Epithelial cell of proximal tubule (primary cell): ENCODE measurements around the gene MICU1. TPM values are rescaled to one million over a fixed set of nuclear protein-coding genes. Genes with fewer than 3 reads are reported as not detected.

Experiments
- DNase-seq: peaks from one replicate; pipeline ENCODE4 v3.0.0-alpha.2; 2011; ENCODE audit warnings: low read depth
- H3K4me3 ChIP-seq: 2 replicates; pipeline ENCODE4 v1.5.1; 2011; ENCODE audit warnings: low read depth, mild to moderate bottlenecking, low read length
- CTCF ChIP-seq: conservative IDR thresholded peaks from 2 replicates; pipeline ENCODE4 v1.5.1; 2012; ENCODE audit warnings: low read depth, mild to moderate bottlenecking, low read length
- total RNA-seq: library from RNA; depleted of rRNA; stranded (reverse); fragments of >200 nt; gene quantifications from 2 replicates; pipeline ENCODE4 v1.2.3, GENCODE V29; 2015

MICU1 gene
- total RNA-seq, 1 donor from 2014 or later = 31.3 TPM

GRCh38 chr10:72626444-72626754 is 520 bp upstream of the MICU1 start:
- DNase-seq = no peak
- TF ChIP-seq CTCF = no peak
- H3K4me3 ChIP-seq = peak overlapping the region; percentile 94

DNA sequence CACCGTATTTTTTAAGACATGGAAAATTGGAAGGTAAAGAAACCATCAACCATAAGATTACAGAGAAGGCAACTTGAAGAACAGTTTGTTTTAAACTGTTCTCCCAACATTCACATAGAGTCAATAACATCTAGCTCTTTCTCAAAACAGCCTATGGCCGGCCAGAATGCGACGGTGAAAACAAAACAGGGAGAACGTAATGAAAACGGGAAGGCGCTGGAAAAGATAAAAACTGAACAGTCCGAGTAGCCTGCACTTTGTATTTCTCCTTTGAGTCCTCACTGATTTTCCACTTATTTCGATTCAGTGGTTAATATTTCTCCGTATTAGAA is 637 bp downstream of the MICU1 start:
- peak overlapping the region; percentile 94 for H3K4me3 ChIP-seq
- TF ChIP-seq CTCF = no peak
- no peak for DNase-seq

DNA sequence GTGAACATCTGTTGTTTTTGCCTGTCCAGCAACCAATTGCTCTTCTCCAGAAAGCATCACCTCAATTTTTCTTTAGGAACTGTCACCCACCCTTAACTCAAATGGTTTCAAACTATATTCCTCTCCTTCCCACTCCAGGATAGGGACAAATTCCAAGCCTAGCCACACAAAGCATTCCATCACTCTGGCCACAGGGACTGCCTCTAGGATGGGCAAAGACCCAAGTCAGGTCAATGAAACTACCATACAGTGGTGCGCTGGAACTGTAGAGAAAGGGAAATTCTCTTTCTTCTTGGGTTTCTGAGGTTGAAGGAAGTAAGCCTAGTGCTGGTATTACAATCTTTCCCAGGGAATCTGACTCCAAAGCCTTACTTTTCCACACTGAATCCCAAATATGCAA is 3.6 kb downstream of the MICU1 start:
- H3K4me3 ChIP-seq = no peak overlapping the region
- no peak for DNase-seq
- TF ChIP-seq CTCF = no peak

DNA sequence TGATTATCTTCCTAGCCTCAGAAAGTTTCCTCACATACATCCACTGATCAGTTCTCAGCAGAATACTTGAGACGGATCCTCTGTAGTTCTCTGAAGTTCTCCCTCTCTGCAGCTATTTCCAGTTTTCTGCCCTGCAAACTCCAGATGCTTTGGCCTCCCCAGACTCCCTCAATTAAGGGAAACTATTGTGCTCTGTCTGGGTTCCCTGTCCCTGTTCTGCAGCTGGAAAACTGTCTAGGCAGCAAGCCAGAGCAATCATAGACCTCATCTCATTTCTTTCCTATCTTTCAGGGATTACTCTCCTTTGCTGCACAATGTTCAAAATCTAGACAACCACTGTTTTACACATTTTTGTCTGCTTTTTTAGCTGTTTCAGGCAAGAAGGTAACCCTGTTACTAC is 9.2 kb downstream of the MICU1 start:
- DNase-seq = no peak
- no peak for TF ChIP-seq CTCF

GRCh38 chr10:72615970-72616369 is 9.9 kb downstream of the MICU1 start:
- H3K4me3 ChIP-seq = no peak overlapping the region
- DNase-seq = no peak
- TF ChIP-seq CTCF = no peak

More for the DNA sequence above, 9.2 kb downstream of the MICU1 start:
- H3K4me3 ChIP-seq = no peak overlapping the region

DNA sequence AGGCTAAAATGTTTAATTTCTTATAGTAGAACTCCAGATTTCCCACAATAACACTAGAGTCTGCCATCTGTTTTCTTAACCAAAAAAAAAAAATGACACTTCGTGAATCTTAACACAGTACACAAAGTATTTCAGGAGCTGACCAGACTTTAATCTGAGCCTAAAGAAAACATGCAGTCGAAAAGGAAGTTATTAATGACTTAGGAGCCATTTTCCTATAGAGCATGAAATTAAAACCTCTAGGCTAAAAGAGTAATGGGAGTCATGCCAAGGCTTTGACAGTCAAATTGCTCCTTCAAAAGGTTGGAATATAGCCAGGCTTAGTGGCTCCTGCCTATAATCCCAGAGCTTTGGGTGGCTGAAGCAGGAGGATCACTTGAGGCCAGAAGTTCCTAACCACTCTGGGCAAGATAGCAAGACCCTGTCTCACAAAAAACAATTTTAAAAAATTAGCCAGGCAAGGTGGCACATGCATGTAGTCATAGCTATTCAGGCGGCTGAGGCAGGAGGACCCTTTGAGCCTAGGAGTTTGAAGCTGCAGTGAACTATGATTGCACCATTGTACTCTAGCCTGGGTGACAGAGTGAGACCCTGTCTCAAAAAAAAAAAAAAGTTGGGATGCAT is 13.6 kb downstream of the MICU1 start:
- DNase-seq = no peak
- no peak overlapping the region for H3K4me3 ChIP-seq
- TF ChIP-seq CTCF = no peak

GRCh38 chr10:72611783-72612182 is 14.1 kb downstream of the MICU1 start:
- no peak overlapping the region for H3K4me3 ChIP-seq
- no peak for DNase-seq
- no peak for TF ChIP-seq CTCF
